ENCODE results near the gene PRLH. TPM values are rescaled to one million over a fixed set of nuclear protein-coding genes. Genes with fewer than 3 reads are reported as not detected.

PRLH gene
- total and polyA plus RNA-seq, 2 donors (not counting 3 experiments of a cell fraction or from before 2014, with no cell fraction given) = not detected

DNA sequence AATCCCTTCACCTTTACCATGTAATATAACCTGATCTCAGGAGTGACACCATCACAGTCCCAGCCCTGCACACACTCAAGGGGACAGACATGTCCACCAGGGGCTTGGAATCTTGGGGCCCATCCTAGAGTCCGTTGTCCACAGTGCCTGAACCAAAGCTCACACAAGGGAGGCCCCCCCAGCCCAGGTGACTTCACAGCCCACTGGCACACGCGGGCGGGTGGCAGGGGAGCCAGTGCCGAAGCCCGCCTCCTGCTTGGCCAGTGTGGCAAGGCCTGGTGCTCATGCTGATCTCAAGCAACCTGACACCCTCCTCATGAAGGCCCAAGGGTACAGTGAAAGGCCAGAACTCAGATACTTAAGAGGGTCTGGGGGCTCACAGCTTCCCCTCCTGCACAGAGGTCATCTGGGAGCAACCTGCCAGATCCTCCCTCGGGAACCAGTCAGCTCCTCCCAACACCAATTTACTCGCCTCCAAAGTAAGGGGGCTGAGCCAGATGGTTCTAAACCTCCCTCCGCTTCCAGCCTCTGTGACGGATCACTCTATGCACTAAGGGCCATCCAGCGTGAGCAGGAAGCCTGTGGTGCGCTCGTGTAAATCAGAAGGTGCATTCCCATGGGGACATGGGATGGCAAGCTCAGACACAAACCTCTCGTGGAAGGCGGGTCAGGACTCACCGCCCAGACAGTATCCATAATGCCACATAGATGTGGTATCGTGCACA is 27.4 kb downstream of the PRLH start:
- H2AFZ ChIP-seq (ENCODE audit: low read depth, low read length) = no peak overlapping the region
- dilution Hi-C loops (cut with MboI; ENCODE audit: extremely low pct_ligation_motif_present, low sequenced_read_pairs) = no loop called here
- no peaks in the 10 kb centered on the region for H3K79me2 ChIP-seq (ENCODE audit: control insufficient read depth, insufficient read depth, low read length)
- intact Hi-C loops (cut with micrococcal nuclease) = no loop called here
- H3K4me1 ChIP-seq (ENCODE audit: control insufficient read depth, extremely low read depth, insufficient read depth, low read length) = no peaks in the 10 kb centered on the region
- H3K9ac ChIP-seq (replicated peaks; ENCODE audit: extremely low read depth, insufficient read depth, low read length) = no peak overlapping the region
- DNase-seq (ENCODE audit: low read depth, low spot score) (no peak), FAIRE-seq (no peak)
- BruUV-seq (replicated peaks) = no TSS peak
- no peak for TF ChIP-seq POLR2AphosphoS5 (IDR thresholded peaks at IDR 0.05; ENCODE audit: insufficient read depth, low read depth, low read length)
- TF ChIP-seq EZH2 (IDR thresholded peaks at IDR 0.05; ENCODE audit: borderline replicate concordance, low read depth, low read length, severe bottlenecking) = no peak
- no peak for TF ChIP-seq JUN (IDR thresholded peaks at IDR 0.05; ENCODE audit: borderline replicate concordance, insufficient read depth, insufficient read length, low read depth)
- no peak for TF ChIP-seq POLR2A (IDR thresholded peaks at IDR 0.05; ENCODE audit: low read depth, low read length)
- no peak for TF ChIP-seq GATA2 (IDR thresholded peaks at IDR 0.05; ENCODE audit: insufficient read depth, insufficient read length, low read depth, low read length)
- TF ChIP-seq, protein P1, sequence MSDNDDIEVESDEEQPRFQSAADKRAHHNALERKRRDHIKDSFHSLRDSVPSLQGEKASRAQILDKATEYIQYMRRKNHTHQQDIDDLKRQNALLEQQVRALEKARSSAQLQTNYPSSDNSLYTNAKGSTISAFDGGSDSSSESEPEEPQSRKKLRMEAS (IDR thresholded peaks at IDR 0.05; ENCODE audit: insufficient read depth, insufficient read length) = no peak
- no peak for TF ChIP-seq FOS (IDR thresholded peaks at IDR 0.05; ENCODE audit: borderline replicate concordance, insufficient read depth, low read length)
- no peak for TF ChIP-seq MYC (IDR thresholded peaks at IDR 0.05; ENCODE audit: low read depth, low read length)
- no peak for TF ChIP-seq CTCF (IDR thresholded peaks at IDR 0.05; ENCODE audit: extremely low read depth in 1 of 2, insufficient read depth in 1 of 2, low read depth in 1 of 2, low read length in 2 of 2)
- H3K4me2 ChIP-seq (ENCODE audit: insufficient read depth, low read length) = no peak overlapping the region
- H3K36me3 ChIP-seq (ENCODE audit: control insufficient read depth in 2 of 2, extremely low read depth in 1 of 2, insufficient read depth in 2 of 2, low read length in 2 of 2) = no peaks in the 10 kb centered on the region
- H3K9me1 ChIP-seq (replicated peaks; ENCODE audit: control insufficient read depth, extremely low read depth, insufficient read depth, low read length) = no peaks in the 10 kb centered on the region
- CTCF ChIA-PET = interaction anchor here (1.4 kb wide), 1 partner anchor 151 kb away, joined by 5 read pairs; no protein-coding TSS in a partner anchor
- POLR2A ChIA-PET = no interaction called here
- no peak overlapping the region for H3K4me3 ChIP-seq (replicated peaks in 1 of 3; ENCODE audit: insufficient read depth in 1 of 3, low read depth in 1 of 3, low read length in 3 of 3)
- H3K27ac ChIP-seq (ENCODE audit: insufficient read depth, low read depth, low read length) = no peak overlapping the region
- H3K27me3 ChIP-seq (ENCODE audit: control insufficient read depth in 2 of 2, insufficient read depth in 2 of 2, low read length in 2 of 2) = peaks cover 0 to 2% of the 10 kb centered on the region in 2 experiments
- no peaks in the 10 kb centered on the region for H3K9me3 ChIP-seq (replicated peaks; ENCODE audit: control insufficient read depth, insufficient read depth, low read length)
- H4K20me1 ChIP-seq (replicated peaks; ENCODE audit: control insufficient read depth, extremely low read depth, insufficient read depth, low read length) = no peaks in the 10 kb centered on the region

Data from endothelial cell of umbilical vein (primary cell).